ENCODE measurements around the gene HIKESHI.

DNA sequence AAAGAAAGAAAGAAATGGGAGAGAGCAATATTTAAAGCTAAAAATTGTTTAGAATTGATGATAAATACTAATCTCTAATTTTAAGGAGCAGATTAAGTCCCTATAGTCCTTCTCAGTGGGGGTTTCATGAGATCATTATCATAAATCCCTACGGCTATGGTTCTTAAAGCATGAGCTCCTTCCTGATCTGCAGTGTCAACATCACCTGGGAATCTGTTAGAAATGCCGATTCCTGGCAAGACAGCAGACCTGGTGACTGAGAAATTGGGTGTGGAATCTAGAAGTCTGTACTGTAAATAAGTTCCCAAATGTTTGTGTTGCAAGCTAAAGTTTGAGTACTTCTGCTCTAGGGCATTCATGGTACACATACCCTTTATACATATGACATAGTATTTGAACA lies 12.6 kb downstream of the HIKESHI start:
- TF ChIP-seq CTCF (IDR thresholded peaks at IDR 0.05) (no peak), ZFX (IDR thresholded peaks at IDR 0.05; ENCODE audit: borderline replicate concordance) (no peak)

Data from 22Rv1 (cell line).